Body of pancreas (tissue), 4 donors: ENCODE measurements around the gene YEATS4.

Experiments
- POLR2A ChIP-seq, 3 donors: fragments of 450-650 bp; IDR thresholded peaks; one replicate each; pipeline ENCODE4 v1.6.1; 2016; ENCODE audit warnings: antibody characterized with exemption in 3 of 3, mild to moderate bottlenecking in 2 of 3
- TF ChIP-seq, protein P1 (sequence below), 7 experiments: fragments of 450-650 bp in 4 of 7; fragments of 200-600 bp in 3 of 7; sonication (generic) in 3 of 7; IDR thresholded peaks; one replicate each; pipeline ENCODE4 v1.5.1; 2016 to 2019; ENCODE audit warnings: antibody characterized with exemption in 7 of 7

GRCh38 chr12:69330475-69331473 lies 28.8 kb upstream of the YEATS4 start:
- TF ChIP-seq, protein P1, sequence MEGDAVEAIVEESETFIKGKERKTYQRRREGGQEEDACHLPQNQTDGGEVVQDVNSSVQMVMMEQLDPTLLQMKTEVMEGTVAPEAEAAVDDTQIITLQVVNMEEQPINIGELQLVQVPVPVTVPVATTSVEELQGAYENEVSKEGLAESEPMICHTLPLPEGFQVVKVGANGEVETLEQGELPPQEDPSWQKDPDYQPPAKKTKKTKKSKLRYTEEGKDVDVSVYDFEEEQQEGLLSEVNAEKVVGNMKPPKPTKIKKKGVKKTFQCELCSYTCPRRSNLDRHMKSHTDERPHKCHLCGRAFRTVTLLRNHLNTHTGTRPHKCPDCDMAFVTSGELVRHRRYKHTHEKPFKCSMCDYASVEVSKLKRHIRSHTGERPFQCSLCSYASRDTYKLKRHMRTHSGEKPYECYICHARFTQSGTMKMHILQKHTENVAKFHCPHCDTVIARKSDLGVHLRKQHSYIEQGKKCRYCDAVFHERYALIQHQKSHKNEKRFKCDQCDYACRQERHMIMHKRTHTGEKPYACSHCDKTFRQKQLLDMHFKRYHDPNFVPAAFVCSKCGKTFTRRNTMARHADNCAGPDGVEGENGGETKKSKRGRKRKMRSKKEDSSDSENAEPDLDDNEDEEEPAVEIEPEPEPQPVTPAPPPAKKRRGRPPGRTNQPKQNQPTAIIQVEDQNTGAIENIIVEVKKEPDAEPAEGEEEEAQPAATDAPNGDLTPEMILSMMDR (IDR thresholded peaks at IDR 0.05), result peak in 2 of 7 experiments; percentile 5 to 11
- TF ChIP-seq POLR2A (IDR thresholded peaks at IDR 0.05), result peak; percentile 48 to 95 (median 94)
